Stimulated activated CD4-positive, alpha-beta T cell treated with anti-CD3 and anti-CD28 coated beads, Interleukin-1b, Interleukin-23, amount 100 ng/mL, for 4 hours (primary cell): ENCODE measurements around the gene PCDHB7.
"Not testable (repeated sequence)": the region's sequence is repeated elsewhere in the genome, so short reads cannot be mapped to it uniquely, and the experiment has no call there.

Experiments
- DNase-seq, 2 donors: peaks; one replicate each; pipeline ENCODE4 v3.0.0-alpha.2; 2020; ENCODE audit warnings: low read depth in 2 of 2

Gene PCDHB7

DNA sequence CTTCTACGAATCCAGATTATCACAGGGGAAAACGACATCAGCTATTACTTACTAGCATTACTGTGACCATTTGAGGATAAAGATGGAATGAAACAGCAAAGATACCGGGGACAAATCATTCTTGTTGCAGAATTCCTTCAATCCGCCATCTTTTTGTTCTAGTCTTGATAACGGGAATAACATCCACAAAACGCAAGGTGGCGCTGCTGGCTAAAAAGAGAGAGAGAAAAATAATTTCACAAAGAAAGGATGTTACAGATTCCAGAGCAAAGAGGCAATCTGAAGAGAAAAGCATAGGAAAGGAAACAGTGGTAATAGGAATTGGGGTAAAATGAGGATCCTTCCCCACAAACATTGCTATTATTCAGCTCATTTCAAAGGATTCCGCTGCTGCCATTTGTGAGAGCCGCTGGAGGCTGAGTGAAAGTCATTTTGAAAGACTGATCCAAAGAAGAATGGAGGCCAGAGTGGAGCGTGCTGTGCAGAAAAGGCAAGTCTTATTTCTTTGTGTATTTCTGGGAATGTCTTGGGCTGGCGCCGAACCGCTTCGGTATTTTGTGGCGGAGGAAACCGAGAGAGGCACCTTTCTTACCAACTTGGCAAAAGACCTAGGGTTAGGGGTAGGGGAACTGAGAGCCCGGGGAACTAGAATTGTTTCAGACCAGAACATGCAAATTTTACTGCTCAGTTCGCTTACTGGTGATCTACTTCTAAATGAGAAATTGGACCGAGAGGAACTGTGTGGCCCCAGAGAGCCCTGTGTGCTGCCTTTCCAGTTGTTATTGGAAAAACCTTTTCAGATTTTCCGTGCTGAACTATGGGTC, at the start of gene PCDHB7:
PCDHB7 (plus strand) TSS at position 264 of the 824 bp plus-strand sequence; CDS start at position 456, 192 bp downstream.
- DNase-seq, result no peak

DNA sequence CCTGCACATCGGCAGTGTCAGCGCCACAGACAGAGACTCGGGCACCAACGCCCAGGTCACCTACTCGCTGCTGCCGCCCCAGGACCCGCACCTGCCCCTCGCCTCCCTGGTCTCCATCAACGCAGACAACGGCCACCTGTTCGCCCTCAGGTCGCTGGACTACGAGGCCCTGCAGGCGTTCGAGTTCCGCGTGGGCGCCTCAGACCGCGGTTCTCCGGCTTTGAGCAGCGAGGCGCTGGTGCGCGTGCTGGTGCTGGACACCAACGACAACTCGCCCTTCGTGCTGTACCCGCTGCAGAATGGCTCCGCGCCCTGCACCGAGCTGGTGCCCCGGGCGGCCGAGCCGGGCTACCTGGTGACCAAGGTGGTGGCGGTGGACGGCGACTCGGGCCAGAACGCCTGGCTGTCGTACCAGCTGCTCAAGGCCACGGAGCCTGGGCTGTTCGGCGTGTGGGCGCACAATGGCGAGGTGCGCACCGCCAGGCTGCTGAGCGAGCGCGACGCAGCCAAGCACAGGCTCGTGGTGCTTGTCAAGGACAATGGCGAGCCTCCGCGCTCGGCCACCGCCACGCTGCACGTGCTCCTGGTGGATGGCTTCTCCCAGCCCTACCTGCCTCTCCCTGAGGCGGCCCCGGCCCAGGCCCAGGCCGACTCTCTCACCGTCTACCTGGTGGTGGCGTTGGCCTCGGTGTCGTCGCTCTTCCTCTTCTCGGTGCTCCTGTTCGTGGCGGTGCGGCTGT, 48.9 kb upstream of the PCDHB7 start:
- not testable (repeated sequence) for DNase-seq

DNA sequence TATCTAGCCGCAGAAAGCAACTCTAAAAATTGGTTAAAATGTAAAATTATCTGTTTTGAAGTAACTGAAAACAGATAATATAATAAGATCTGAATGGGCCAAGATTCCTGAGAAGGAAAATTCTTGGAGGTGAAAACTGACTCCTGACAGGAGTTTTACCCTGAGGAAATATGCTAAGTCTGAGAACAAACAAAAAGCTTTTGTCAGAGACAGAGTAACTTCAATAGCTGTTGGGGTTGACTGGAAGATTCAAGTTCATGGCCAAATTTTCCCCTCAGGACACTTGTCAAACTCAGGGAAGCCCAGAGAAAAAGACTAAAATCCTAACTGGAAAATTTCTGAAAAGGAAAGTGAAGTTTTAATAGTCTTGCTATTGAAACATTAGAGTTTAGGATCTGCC, 45.1 kb upstream of the PCDHB7 start:
- DNase-seq, result no peak

DNA sequence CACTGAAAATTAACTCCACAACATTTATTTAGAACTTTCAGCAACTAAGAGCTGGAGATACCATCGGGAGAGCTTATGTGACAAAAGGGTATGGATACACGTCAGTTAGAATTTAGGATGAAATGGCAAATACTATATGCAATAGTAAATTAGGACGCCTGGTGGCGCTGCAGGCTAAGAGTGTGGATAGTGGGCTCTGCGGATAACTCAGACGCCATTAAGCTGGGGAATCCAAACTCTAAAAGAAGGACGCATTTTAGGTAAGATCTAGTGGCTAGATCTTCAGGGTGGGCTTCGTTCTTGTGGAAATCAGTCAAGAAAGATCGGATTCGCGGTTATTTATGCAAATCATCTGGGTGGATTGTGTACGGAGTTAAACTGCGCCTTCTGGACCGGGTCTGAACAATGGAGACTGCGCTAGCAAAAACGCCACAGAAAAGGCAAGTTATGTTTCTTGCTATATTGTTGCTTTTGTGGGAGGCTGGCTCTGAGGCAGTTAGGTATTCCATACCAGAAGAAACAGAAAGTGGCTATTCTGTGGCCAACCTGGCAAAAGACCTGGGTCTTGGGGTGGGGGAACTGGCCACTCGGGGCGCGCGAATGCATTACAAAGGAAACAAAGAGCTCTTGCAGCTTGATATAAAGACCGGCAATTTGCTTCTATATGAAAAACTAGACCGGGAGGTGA, 37.3 kb upstream of the PCDHB7 start, which contains the start of gene PCDHB5:
PCDHB5 (plus strand) TSS at position 177 of the 688 bp plus-strand sequence; CDS start at position 406, 229 bp downstream.
- DNase-seq, result no peak

DNA sequence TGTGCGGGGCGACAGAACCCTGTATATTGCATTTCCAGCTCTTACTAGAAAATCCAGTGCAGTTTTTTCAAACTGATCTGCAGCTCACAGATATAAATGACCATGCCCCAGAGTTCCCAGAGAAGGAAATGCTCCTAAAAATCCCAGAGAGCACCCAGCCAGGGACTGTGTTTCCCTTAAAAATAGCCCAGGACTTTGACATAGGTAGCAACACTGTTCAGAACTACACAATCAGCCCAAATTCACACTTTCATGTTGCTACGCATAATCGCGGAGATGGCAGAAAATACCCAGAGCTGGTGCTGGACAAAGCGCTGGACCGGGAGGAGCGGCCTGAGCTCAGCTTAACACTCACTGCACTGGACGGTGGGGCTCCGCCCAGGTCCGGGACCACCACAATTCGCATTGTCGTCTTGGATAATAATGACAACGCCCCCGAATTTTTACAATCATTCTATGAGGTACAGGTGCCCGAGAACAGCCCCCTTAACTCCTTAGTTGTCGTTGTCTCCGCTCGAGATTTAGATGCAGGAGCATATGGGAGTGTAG, 36.7 kb upstream of the PCDHB7 start:
- no peak for DNase-seq

DNA sequence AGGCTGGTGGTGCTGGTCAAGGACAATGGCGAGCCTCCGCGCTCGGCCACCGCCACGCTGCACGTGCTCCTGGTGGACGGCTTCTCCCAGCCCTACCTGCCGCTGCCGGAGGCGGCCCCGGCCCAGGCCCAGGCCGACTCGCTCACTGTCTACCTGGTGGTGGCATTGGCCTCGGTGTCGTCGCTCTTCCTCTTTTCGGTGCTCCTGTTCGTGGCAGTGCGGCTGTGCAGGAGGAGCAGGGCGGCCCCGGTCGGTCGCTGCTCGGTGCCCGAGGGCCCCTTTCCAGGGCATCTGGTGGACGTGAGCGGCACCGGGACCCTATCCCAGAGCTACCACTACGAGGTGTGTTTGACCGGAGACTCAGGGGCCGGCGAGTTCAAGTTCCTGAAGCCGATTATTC, 35.1 kb upstream of the PCDHB7 start:
- not testable (repeated sequence) for DNase-seq

DNA sequence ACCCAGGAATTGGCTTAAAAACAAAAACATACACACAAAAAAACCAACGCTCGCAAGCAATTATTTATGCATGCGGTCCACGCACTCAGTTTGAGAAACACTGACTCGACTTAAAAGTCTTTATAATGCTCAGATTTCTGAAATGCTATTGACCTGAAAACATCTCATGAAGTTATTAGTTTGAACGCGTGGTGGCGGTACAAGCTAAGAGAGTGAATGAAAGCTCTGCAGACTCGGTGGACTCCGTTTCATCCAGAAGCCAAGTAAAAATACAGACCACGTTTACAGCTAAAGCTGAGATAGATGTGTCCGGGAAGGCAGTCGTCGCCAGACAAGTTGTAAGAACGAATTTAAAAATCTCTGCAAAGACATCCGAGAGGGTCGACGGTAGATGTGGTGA, 22.6 kb upstream of the PCDHB7 start, which contains the start of gene PCDHB6:
PCDHB6 (plus strand) TSS at position 246 of the 400 bp plus-strand sequence. CDS start 201 bp downstream, outside the sequence.
- no peak for DNase-seq

DNA sequence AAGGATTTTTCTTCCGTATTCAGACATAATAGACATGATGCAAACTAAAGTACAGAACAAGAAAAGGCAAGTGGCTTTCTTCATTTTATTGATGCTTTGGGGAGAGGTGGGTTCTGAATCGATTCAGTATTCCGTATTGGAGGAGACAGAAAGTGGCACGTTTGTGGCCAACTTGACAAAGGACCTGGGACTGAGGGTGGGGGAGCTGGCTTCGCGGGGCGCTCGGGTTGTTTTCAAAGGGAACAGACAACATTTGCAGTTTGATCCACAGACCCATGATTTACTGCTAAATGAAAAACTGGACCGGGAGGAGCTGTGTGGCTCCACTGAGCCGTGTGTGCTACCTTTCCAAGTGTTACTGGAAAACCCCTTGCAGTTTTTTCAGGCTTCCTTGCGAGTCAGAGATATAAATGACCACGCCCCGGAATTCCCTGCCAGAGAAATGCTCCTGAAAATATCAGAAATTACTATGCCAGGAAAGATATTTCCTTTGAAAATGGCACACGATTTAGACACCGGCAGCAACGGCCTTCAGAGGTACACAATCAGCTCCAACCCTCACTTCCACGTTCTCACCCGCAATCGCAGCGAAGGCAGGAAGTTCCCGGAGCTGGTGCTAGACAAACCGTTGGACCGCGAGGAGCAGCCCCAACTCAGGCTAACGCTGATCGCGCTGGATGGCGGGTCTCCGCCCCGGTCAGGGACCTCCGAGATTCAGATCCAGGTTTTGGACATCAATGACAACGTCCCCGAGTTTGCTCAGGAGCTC, 22.0 kb upstream of the PCDHB7 start:
- DNase-seq, result no peak

DNA sequence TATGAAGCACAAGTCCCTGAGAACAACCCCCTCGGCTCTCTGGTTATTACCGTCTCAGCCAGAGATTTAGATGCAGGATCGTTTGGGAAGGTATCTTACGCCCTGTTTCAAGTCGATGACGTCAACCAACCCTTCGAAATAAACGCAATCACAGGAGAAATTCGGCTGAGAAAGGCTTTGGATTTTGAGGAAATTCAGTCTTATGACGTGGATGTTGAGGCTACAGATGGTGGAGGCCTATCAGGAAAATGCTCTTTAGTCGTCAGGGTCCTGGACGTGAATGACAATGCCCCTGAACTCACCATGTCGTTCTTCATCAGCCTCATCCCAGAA, 21.5 kb upstream of the PCDHB7 start:
- no peak for DNase-seq

DNA sequence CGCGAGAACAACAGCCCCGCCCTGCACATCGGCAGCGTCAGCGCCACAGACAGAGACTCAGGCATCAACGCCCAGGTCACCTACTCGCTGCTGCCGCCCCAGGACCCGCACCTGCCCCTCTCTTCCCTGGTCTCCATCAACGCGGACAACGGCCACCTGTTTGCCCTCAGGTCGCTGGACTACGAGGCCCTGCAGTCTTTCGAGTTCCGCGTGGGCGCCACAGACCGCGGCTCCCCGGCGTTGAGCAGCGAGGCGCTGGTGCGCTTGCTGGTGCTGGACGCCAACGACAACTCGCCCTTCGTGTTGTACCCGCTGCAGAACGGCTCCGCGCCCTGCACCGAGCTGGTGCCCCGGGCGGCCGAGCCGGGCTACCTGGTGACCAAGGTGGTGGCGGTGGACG, 20.8 kb upstream of the PCDHB7 start:
- not testable (repeated sequence) for DNase-seq

DNA sequence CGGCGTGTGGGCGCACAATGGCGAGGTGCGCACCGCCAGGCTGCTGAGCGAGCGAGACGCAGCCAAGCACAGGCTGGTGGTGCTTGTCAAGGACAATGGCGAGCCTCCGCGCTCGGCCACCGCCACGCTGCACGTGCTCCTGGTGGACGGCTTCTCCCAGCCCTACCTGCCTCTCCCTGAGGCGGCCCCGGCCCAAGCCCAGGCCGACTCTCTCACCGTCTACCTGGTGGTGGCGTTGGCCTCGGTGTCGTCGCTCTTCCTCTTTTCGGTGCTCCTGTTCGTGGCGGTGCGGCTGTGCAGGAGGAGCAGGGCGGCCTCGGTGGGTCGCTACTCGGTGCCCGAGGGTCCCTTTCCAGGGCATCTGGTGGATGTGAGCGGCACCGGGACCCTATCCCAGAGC, 20.3 kb upstream of the PCDHB7 start:
- DNase-seq, result not testable (repeated sequence)

DNA sequence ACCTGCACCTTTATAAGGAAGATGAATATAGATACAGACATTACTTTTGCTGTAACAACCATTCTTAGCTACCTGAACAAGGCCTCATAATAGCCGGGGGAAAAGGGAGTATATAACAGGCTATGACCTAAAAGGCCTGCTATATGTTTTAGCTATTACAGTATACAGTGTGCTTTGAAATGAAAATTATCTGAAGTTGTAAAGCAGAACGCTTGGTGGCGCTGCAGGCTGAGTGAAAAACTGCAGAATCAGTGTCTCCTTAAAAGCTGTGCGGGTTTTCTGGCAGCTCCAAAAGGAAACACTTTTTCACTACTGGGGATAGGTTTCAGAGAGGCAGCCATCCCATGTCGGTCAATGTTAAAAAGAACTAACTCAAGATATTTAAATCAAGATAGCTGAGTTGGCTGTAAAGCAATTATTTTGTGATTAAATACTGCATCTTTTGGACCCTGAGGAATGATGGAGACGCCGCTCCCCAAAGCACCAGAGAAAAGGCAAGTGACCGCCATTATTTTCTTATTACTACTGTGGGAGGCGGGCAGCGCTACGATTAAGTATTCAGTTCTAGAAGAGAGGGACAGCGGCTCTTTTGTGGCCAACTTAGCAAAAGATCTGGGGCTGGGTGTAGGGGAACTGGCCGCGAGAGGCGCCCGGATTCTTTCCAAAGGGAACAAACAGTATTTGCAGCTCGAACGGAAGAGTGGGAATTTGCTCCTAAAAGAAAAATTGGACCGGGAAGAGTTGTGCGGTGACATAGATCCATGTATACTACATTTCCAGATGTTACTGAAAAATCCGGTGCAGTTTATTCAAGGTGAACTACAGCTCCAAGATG, 16.7 kb upstream of the PCDHB7 start:
- no peak for DNase-seq

DNA sequence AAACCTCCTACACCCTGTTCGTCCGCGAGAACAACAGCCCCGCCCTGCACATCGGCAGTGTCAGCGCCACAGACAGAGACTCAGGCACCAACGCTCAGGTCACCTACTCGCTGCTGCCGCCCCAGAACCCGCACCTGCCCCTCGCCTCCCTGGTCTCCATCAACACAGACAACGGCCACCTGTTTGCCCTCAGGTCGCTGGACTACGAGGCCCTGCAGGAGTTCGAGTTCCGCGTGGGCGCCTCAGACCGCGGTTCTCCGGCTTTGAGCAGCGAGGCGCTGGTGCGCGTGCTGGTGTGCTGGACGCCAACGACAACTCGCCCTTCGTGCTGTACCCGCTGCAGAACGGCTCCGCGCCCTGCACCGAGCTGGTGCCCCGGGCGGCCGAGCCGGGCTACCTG, 15.1 kb upstream of the PCDHB7 start:
- DNase-seq, result not testable (repeated sequence)

DNA sequence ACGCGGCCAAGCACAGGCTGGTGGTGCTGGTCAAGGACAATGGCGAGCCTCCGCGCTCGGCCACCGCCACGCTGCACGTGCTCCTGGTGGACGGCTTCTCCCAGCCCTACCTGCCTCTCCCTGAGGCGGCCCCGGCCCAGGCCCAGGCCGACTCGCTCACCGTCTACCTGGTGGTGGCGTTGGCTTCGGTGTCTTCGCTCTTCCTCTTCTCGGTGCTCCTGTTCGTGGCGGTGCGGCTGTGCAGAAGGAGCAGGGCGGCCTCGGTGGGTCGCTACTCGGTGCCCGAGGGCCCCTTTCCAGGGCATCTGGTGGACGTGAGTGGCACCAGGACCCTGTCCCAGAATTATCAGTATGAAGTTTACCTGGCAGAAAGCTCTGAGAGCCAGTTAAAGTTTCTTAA, 14.5 kb upstream of the PCDHB7 start:
- DNase-seq, result not testable (repeated sequence)

DNA sequence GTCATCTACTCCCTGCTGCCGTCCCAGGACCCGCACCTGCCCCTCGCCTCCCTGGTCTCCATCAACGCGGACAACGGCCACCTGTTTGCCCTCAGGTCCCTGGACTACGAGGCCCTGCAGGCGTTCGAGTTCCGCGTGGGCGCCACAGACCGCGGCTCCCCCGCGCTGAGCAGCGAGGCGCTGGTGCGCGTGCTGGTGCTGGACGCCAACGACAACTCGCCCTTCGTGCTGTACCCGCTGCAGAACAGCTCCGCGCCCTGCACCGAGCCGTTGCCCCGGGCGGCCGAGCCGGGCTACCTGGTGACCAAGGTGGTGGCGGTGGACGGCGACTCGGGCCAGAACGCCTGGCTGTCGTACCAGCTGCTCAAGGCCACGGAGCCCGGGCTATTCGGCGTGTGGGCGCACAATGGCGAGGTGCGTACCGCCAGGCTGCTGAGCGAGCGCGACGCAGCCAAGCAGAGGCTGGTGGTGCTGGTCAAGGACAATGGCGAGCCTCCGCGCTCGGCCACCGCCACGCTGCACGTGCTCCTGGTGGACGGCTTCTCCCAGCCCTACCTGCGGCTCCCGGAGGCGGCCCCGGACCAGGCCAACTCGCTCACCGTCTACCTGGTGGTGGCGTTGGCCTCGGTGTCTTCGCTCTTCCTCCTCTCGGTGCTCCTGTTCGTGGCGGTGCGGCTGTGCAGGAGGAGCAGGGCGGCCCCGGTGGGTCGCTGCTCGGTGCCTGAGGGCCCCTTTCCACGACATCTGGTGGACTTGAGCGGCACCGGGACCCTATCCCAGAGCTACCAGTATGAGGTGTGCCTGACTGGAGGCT, 2.1 kb downstream of the PCDHB7 start:
- not testable (repeated sequence) for DNase-seq

DNA sequence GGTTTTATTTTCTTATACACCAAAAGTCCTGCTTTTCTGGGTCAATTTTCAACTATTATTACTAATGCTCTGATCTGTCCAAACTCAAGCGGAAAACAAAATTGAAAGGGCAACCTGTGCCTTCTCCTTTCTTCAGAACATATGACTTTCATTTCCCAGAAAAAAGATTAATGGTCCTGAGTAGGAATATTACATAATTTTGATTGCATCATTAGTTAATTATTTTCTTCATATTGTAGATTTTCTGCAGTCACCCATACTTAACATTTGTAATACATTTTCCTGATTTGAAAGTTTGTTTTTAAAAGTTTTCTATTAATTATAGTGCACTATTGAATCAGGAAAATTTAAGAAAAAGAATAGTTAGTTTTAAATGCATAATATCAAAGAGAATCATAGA, 3.5 kb downstream of the PCDHB7 start:
- DNase-seq, result no peak

DNA sequence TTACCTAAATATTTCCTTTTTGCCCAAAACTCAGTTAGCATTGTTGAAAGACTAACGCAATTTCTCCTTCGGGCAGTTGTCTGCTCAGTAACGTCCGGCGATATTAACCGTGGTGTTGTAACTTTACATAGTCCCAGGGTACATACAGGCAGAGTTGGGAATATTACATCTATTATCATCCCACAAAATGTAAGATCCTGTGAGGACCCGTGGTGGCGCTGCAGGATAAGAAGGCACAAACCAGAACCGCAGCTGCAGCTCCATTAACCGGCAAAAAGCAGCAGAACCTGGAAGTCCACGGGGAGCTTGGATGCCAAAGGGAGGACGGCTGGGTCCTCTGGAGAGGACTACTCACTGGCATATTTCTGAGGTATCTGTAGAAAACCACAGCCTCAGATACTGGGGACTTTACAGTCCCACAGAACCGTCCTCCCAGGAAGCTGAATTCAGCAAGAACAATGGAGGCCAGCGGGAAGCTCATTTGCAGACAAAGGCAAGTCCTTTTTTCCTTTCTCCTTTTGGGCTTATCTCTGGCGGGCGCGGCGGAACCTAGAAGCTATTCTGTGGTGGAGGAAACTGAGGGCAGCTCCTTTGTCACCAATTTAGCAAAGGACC, 5.2 kb downstream of the PCDHB7 start, which contains the start of gene PCDHB8:
PCDHB8 (plus strand) TSS at position 214 of the 615 bp plus-strand sequence; CDS start at position 459, 245 bp downstream.
- DNase-seq, result not testable (repeated sequence)

DNA sequence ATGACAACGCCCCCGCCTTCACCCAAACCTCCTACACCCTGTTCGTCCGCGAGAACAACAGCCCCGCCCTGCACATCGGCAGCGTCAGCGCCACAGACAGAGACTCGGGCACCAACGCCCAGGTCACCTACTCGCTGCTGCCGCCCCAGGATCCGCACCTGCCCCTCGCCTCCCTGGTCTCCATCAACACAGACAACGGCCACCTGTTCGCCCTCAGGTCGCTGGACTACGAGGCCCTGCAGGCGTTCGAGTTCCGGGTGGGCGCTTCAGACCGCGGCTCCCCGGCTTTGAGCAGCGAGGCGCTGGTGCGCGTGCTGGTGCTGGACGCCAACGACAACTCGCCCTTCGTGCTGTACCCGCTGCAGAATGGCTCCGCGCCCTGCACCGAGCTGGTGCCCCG, 6.9 kb downstream of the PCDHB7 start:
- DNase-seq, result not testable (repeated sequence)

DNA sequence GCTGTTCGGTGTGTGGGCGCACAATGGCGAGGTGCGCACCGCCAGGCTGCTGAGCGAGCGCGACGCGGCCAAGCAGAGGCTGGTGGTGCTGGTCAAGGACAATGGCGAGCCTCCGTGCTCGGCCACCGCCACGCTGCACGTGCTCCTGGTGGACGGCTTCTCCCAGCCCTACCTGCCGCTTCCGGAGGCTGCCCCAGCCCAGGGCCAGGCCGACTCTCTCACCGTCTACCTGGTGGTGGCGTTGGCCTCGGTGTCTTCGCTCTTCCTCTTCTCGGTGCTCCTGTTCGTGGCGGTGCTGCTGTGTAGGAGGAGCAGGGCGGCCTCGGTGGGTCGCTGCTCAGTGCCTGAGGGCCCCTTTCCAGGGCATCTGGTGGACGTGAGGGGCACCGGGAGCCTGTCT, 7.4 kb downstream of the PCDHB7 start:
- DNase-seq, result not testable (repeated sequence)
